Liver (tissue), 9 donors: ENCODE measurements around the gene ACVR1. TPM values are rescaled to one million over a fixed set of nuclear protein-coding genes. Genes with fewer than 3 reads are reported as not detected.

Experiments
- DNase-seq: peaks from one replicate; pipeline ENCODE4 v3.0.0-alpha.2; 2017; ENCODE audit warnings: low spot score
- H3K27ac ChIP-seq, 2 donors: one replicate each; pipeline ENCODE4 v1.7.0; 2013; ENCODE audit warnings: inconsistent platforms in 2 of 2, low read length in 2 of 2, control low read depth in 1 of 2, low read depth in 1 of 2, mild to moderate bottlenecking in 1 of 2
- H3K27me3 ChIP-seq, 4 donors: one replicate each; pipeline versions ENCODE4 v1.6.1 to v1.7.0; 2013; ENCODE audit warnings: low read length in 3 of 4, inconsistent platforms in 1 of 4, mild to moderate bottlenecking in 1 of 4, moderate library complexity in 1 of 4; ENCODE audit not compliant: control insufficient read depth in 4 of 4, insufficient read depth in 4 of 4
- H3K36me3 ChIP-seq, 4 donors: one replicate each; pipeline versions ENCODE4 v1.6.1 to v1.7.0; 2013; ENCODE audit warnings: low read length in 3 of 4, mild to moderate bottlenecking in 3 of 4, low read depth in 1 of 4, moderate library complexity in 1 of 4; ENCODE audit not compliant: control insufficient read depth in 4 of 4, insufficient read depth in 3 of 4
- H3K4me1 ChIP-seq, 4 donors: one replicate each; pipeline versions ENCODE4 v1.6.1 to v1.7.0; 2013; ENCODE audit warnings: low read length in 3 of 4, mild to moderate bottlenecking in 3 of 4, moderate library complexity in 1 of 4; ENCODE audit not compliant: control insufficient read depth in 4 of 4, insufficient read depth in 4 of 4
- H3K4me3 ChIP-seq, 3 donors: one replicate each; pipeline versions ENCODE4 v1.6.1 to v1.7.0; 2013; ENCODE audit warnings: low read length in 3 of 3, control low read depth in 1 of 3, low read depth in 1 of 3, mild to moderate bottlenecking in 1 of 3
- H3K9ac ChIP-seq, 2 donors: one replicate each; pipeline ENCODE4 v1.7.0; 2013; ENCODE audit warnings: low read length in 2 of 2, mild to moderate bottlenecking in 2 of 2, moderate library complexity in 2 of 2, control low read depth in 1 of 2, low read depth in 1 of 2
- H3K9me3 ChIP-seq, 4 donors: one replicate each; pipeline versions ENCODE4 v1.6.1 to v1.7.0; 2013; ENCODE audit warnings: low read length in 3 of 4; ENCODE audit not compliant: control insufficient read depth in 4 of 4
- ATF3 ChIP-seq: IDR thresholded peaks from 2 replicates; pipeline ENCODE4 v1.6.1; 2016; ENCODE audit warnings: antibody characterized with exemption
- EGR1 ChIP-seq, 2 donors: IDR thresholded peaks; 2 replicates each; pipeline ENCODE4 v1.6.1; 2016 to 2018; ENCODE audit warnings: antibody characterized with exemption in 2 of 2, low read depth in 2 of 2
- FOXA1 ChIP-seq: IDR thresholded peaks from 2 replicates; pipeline ENCODE4 v1.6.1; 2016; ENCODE audit warnings: antibody characterized with exemption
- FOXA2 ChIP-seq: IDR thresholded peaks from 2 replicates; pipeline ENCODE4 v1.6.1; 2016; ENCODE audit warnings: antibody characterized with exemption
- GABPA ChIP-seq, 2 donors: IDR thresholded peaks in 1 of 2; conservative IDR thresholded peaks in 1 of 2; 2 replicates each; pipeline ENCODE4 v1.6.1; 2016; ENCODE audit warnings: antibody characterized with exemption in 2 of 2, mild to moderate bottlenecking in 1 of 2, moderate library complexity in 1 of 2
- HNF4A ChIP-seq, 2 donors: conservative IDR thresholded peaks; 2 replicates each; pipeline ENCODE4 v1.6.1; 2016; ENCODE audit warnings: antibody characterized with exemption in 2 of 2, mild to moderate bottlenecking in 2 of 2
- MAX ChIP-seq: IDR thresholded peaks from 2 replicates; pipeline ENCODE4 v1.6.1; 2016; ENCODE audit warnings: antibody characterized with exemption
- RAD21 ChIP-seq, 2 donors: IDR thresholded peaks; 2 replicates each; pipeline ENCODE4 v1.6.1; 2016; ENCODE audit warnings: antibody characterized with exemption in 2 of 2, mild to moderate bottlenecking in 2 of 2
- REST ChIP-seq: IDR thresholded peaks from 2 replicates; pipeline ENCODE4 v1.6.1; 2016; ENCODE audit warnings: antibody characterized with exemption, mild to moderate bottlenecking
- RXRA ChIP-seq, 2 donors: IDR thresholded peaks; 2 replicates each; pipeline ENCODE4 v1.6.1; 2017 to 2018; ENCODE audit warnings: antibody characterized with exemption in 2 of 2, mild to moderate bottlenecking in 1 of 2
- TAF1 ChIP-seq: conservative IDR thresholded peaks from 2 replicates; pipeline ENCODE4 v1.6.1; 2016; ENCODE audit warnings: antibody characterized with exemption, mild to moderate bottlenecking
- YY1 ChIP-seq: IDR thresholded peaks from 2 replicates; pipeline ENCODE4 v1.6.1; 2016; ENCODE audit warnings: antibody characterized with exemption, mild to moderate bottlenecking
- WGBS: extraction: QIAGEN DNeasy Blood & Tissue Kit; methylation state at CpG from one replicate; pipeline ENCODE4 v1.1.7; 2013; 5-methylcytosine and 5-hydroxymethylcytosine counted together
- polyA plus RNA-seq, 2 donors: library from polyadenylated mRNA; stranded (reverse) in 1 of 2; unstranded in 1 of 2; fragments of 200-250 nt in 1 of 2; fragments of >200 nt in 1 of 2; fragmentation: Nextera tagmentation in 1 of 2; extraction: Ambion mirVana in 1 of 2; gene quantifications; one replicate each; pipeline versions ENCODE4 v1.2.1 to v1.2.3, GENCODE V29; 2013 to 2015
- total RNA-seq, 2 donors: library from RNA; depleted of rRNA; stranded (reverse); fragments of >200 nt; gene quantifications; one replicate each; pipeline ENCODE4 v1.2.3, GENCODE V29; 2014
- donor health status: healthy.
- donor health status: healthy.
- donor health status: healthy.
- donor health status: healthy.
- donor health status: healthy.

The ACVR1 gene
- total and polyA plus RNA-seq, 4 donors = 6.2 to 20.4 (median 8.5) TPM

GRCh38 chr2:157699009-157699408, 177.1 kb downstream of the ACVR1 start:
- DNase-seq = no peak
- no peaks in the 10 kb centered on the region for H3K36me3 ChIP-seq
- H3K9me3 ChIP-seq = no peaks in the 10 kb centered on the region
- no peaks in the 10 kb centered on the region for H3K4me1 ChIP-seq
- no peak overlapping the region for H3K4me3 ChIP-seq
- no peak overlapping the region for H3K9ac ChIP-seq
- no peak overlapping the region for H3K27ac ChIP-seq
- WGBS = 95% methylated on average over 3 of the region's 3 CpGs
- TF ChIP-seq GABPA (IDR thresholded peaks at IDR 0.05 in 1 of 2, conservative IDR thresholded peaks at IDR 0.05 in 1 of 2) (no peak), YY1 (no peak), HNF4A (conservative IDR thresholded peaks at IDR 0.05) (no peak), EGR1 (IDR thresholded peaks at IDR 0.05; ENCODE audit: low read depth in 2 of 2) (no peak)
- H3K27me3 ChIP-seq = no peaks in the 10 kb centered on the region

- no peak for DNase-seq
- TF ChIP-seq ATF3 (no peak), MAX (no peak), FOXA2 (no peak)
- no peaks in the 10 kb centered on the region for H3K36me3 ChIP-seq
- WGBS = 78% methylated on average over 1 of the region's 1 CpG
- no peak overlapping the region for H3K9ac ChIP-seq
- no peak overlapping the region for H3K4me3 ChIP-seq
- no peaks in the 10 kb centered on the region for H3K27me3 ChIP-seq
- H3K9me3 ChIP-seq = no peaks in the 10 kb centered on the region
- H3K27ac ChIP-seq = no peak overlapping the region
- H3K4me1 ChIP-seq = no peaks in the 10 kb centered on the region
These were observed 177.7 kb downstream of the ACVR1 start for GRCh38 chr2:157698430-157698829.

GRCh38 chr2:157696036-157696435, 180.1 kb downstream of the ACVR1 start:
- Histone ChIP-seq H3K4me1 (no peaks in the 10 kb centered on the region), H3K27me3 (no peaks in the 10 kb centered on the region), H3K9me3 (no peaks in the 10 kb centered on the region), H3K4me3 (no peak overlapping the region), H3K9ac (no peak overlapping the region), H3K27ac (no peak overlapping the region), H3K36me3 (no peaks in the 10 kb centered on the region)
- WGBS = 92% methylated on average over 3 of the region's 3 CpGs
- DNase-seq = no peak
- TF ChIP-seq EGR1 (IDR thresholded peaks at IDR 0.05; ENCODE audit: low read depth in 2 of 2) (no peak), MAX (no peak), HNF4A (conservative IDR thresholded peaks at IDR 0.05) (no peak), TAF1 (no peak), ATF3 (no peak), YY1 (no peak), RAD21 (IDR thresholded peaks at IDR 0.05) (no peak), GABPA (IDR thresholded peaks at IDR 0.05 in 1 of 2, conservative IDR thresholded peaks at IDR 0.05 in 1 of 2) (no peak), FOXA1 (no peak), REST (no peak), FOXA2 (no peak), RXRA (IDR thresholded peaks at IDR 0.05) (no peak)
